ENCODE results near the gene PMVK. TPM values are rescaled to one million over a fixed set of nuclear protein-coding genes. Genes with fewer than 3 reads are reported as not detected.

Gene PMVK
- total RNA-seq, 1 experiment from 2014 or later: 24.0 TPM

DNA sequence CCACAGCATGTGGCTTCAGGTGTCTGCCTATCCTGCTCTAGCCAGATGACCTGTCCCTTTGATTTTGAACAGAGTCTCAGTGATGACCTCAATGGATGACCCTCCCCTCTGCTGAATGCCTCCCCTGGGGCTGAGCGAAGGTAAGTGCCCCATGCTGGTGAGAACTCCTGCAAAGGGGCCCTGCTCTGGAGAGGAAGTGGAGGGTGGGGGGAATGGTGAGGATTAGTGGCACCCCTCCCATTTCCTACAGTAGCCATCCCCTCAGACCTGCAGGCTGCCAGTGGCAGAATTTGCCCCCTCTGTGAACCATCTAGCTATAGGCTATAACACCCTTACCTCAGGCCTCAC, 3.7 kb upstream of the PMVK start:
- Histone ChIP-seq H3K4me3 (replicated peaks in 1 of 2; ENCODE audit: low read depth in 1 of 2, low read length in 2 of 2) (no peak overlapping the region), H3K9ac (ENCODE audit: low read length) (no peak overlapping the region), H3K79me2 (ENCODE audit: insufficient read depth, low read length) (no peaks in the 10 kb centered on the region), H3K9me3 (ENCODE audit: control insufficient read depth in 1 of 2, insufficient read depth in 1 of 2, low read depth in 1 of 2, low read length in 2 of 2) (no peaks in the 10 kb centered on the region), H3K9me2 (ENCODE audit: insufficient read depth) (no peaks in the 10 kb centered on the region), H3K27me3 (ENCODE audit: insufficient read depth, low read length) (no peaks in the 10 kb centered on the region), H2AFZ (ENCODE audit: low read depth, low read length, poor library complexity, severe bottlenecking) (no peak overlapping the region), H3K4me1 (ENCODE audit: control insufficient read depth in 1 of 2, insufficient read depth in 2 of 2, low read length in 2 of 2) (peaks cover 15 to 47% of the 10 kb centered on the region in 2 experiments), H3K4me2 (ENCODE audit: low read length) (no peak overlapping the region), H4K20me1 (ENCODE audit: insufficient read depth) (no peaks in the 10 kb centered on the region), H3K27ac (ENCODE audit: low read depth, low read length) (no peak overlapping the region), H3K36me3 (ENCODE audit: control insufficient read depth in 1 of 2, insufficient read depth in 2 of 2, low read length in 2 of 2) (no peaks in the 10 kb centered on the region)
- ATAC-seq (no peak), DNase-seq (ENCODE audit: low read depth, low spot score) (no peak)
- no TSS peak for BruUV-seq (replicated peaks)
- TF ChIP-seq, protein P1, sequence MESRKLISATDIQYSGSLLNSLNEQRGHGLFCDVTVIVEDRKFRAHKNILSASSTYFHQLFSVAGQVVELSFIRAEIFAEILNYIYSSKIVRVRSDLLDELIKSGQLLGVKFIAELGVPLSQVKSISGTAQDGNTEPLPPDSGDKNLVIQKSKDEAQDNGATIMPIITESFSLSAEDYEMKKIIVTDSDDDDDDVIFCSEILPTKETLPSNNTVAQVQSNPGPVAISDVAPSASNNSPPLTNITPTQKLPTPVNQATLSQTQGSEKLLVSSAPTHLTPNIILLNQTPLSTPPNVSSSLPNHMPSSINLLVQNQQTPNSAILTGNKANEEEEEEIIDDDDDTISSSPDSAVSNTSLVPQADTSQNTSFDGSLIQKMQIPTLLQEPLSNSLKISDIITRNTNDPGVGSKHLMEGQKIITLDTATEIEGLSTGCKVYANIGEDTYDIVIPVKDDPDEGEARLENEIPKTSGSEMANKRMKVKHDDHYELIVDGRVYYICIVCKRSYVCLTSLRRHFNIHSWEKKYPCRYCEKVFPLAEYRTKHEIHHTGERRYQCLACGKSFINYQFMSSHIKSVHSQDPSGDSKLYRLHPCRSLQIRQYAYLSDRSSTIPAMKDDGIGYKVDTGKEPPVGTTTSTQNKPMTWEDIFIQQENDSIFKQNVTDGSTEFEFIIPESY (IDR thresholded peaks at IDR 0.05; ENCODE audit: extremely low read depth, insufficient replicate concordance, low read length): no peak
- TF ChIP-seq ZFX (IDR thresholded peaks at IDR 0.05) (no peak), CBX3 (IDR thresholded peaks at IDR 0.05; ENCODE audit: low read depth) (no peak), TCF7L2 (IDR thresholded peaks at IDR 0.05; ENCODE audit: borderline replicate concordance, extremely low read depth, insufficient read depth, insufficient read length) (no peak), CEBPB (IDR thresholded peaks at IDR 0.05; ENCODE audit: low read depth) (no peak), SRF (IDR thresholded peaks at IDR 0.05; ENCODE audit: low read depth) (no peak), YY1 (IDR thresholded peaks at IDR 0.05; ENCODE audit: extremely low read depth, insufficient replicate concordance, low read depth, low read length) (no peak), EGR1 (IDR thresholded peaks at IDR 0.05; ENCODE audit: low read depth) (no peak), ELF1 (IDR thresholded peaks at IDR 0.05; ENCODE audit: borderline replicate concordance, low read depth) (no peak), SP1 (IDR thresholded peaks at IDR 0.05; ENCODE audit: low read depth) (no peak), ZNF274 (IDR thresholded peaks at IDR 0.05; ENCODE audit: low read depth, low read length) (no peak), SIN3A (IDR thresholded peaks at IDR 0.05; ENCODE audit: low read depth) (no peak), EZH2phosphoT487 (IDR thresholded peaks at IDR 0.05; ENCODE audit: borderline replicate concordance) (no peak)
- TF ChIP-seq, protein P2, sequence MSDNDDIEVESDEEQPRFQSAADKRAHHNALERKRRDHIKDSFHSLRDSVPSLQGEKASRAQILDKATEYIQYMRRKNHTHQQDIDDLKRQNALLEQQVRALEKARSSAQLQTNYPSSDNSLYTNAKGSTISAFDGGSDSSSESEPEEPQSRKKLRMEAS (IDR thresholded peaks at IDR 0.05): no peak
- TF ChIP-seq, protein P3, sequence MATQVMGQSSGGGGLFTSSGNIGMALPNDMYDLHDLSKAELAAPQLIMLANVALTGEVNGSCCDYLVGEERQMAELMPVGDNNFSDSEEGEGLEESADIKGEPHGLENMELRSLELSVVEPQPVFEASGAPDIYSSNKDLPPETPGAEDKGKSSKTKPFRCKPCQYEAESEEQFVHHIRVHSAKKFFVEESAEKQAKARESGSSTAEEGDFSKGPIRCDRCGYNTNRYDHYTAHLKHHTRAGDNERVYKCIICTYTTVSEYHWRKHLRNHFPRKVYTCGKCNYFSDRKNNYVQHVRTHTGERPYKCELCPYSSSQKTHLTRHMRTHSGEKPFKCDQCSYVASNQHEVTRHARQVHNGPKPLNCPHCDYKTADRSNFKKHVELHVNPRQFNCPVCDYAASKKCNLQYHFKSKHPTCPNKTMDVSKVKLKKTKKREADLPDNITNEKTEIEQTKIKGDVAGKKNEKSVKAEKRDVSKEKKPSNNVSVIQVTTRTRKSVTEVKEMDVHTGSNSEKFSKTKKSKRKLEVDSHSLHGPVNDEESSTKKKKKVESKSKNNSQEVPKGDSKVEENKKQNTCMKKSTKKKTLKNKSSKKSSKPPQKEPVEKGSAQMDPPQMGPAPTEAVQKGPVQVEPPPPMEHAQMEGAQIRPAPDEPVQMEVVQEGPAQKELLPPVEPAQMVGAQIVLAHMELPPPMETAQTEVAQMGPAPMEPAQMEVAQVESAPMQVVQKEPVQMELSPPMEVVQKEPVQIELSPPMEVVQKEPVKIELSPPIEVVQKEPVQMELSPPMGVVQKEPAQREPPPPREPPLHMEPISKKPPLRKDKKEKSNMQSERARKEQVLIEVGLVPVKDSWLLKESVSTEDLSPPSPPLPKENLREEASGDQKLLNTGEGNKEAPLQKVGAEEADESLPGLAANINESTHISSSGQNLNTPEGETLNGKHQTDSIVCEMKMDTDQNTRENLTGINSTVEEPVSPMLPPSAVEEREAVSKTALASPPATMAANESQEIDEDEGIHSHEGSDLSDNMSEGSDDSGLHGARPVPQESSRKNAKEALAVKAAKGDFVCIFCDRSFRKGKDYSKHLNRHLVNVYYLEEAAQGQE (IDR thresholded peaks at IDR 0.05; ENCODE audit: low read depth): no peak
- TF ChIP-seq, protein P4, sequence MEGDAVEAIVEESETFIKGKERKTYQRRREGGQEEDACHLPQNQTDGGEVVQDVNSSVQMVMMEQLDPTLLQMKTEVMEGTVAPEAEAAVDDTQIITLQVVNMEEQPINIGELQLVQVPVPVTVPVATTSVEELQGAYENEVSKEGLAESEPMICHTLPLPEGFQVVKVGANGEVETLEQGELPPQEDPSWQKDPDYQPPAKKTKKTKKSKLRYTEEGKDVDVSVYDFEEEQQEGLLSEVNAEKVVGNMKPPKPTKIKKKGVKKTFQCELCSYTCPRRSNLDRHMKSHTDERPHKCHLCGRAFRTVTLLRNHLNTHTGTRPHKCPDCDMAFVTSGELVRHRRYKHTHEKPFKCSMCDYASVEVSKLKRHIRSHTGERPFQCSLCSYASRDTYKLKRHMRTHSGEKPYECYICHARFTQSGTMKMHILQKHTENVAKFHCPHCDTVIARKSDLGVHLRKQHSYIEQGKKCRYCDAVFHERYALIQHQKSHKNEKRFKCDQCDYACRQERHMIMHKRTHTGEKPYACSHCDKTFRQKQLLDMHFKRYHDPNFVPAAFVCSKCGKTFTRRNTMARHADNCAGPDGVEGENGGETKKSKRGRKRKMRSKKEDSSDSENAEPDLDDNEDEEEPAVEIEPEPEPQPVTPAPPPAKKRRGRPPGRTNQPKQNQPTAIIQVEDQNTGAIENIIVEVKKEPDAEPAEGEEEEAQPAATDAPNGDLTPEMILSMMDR (IDR thresholded peaks at IDR 0.05 in 2 of 3, conservative IDR thresholded peaks at IDR 0.05 in 1 of 3; ENCODE audit: borderline replicate concordance in 1 of 3, insufficient read depth in 1 of 3, low read depth in 2 of 3, low read length in 2 of 3): no peak
- RAD21 ChIA-PET (ENCODE audit: low non-redundant PET in 1 of 2, low total read pairs in 2 of 2, uncharacterized antibody in 2 of 2, unreplicated experiment in 2 of 2): no interaction called here
- intact Hi-C loops (cut with micrococcal nuclease): no loop called here
- POLR2A ChIA-PET: interaction anchor here (0.8 kb wide), 1 partner anchor 8 kb away, joined by 3 read pairs; no protein-coding TSS in a partner anchor
- CTCF ChIA-PET: interaction anchor here (1.1 to 1.5 kb wide), 2 partner anchors 270 to 381 kb away, joined by 3 read pairs; no protein-coding TSS in a partner anchor

All from HCT116 (cell line).